Stimulated activated CD4-positive, alpha-beta T cell treated with anti-CD3 and anti-CD28 coated beads, TNF-alpha, amount 100 ng/mL, for 4 hours (primary cell): ENCODE results near the gene SIT1.

Experiments used
- DNase-seq, 3 experiments: peaks; one replicate each; pipeline ENCODE4 v3.0.0-alpha.2; 2020; ENCODE audit warnings: low read depth in 3 of 3

The SIT1 gene

DNA sequence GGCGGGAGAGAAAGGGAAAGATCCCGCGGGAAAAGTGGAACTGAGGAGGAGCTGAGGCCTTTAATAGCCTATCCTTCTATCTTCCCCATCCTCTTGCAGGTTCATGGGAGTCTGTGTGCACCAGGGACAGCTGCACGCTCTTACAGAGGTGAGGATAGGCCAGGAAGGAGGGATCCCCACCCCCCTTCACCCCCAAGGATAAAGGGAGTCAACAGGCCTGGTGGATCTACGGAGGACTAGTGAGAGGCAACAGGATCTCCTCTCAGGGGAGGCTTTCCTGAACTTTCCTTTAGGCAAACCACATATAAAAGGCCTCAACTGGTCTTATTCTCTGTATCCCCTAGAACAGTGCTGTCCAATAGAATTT, 44.6 kb downstream of the SIT1 start:
- DNase-seq: no peak

DNA sequence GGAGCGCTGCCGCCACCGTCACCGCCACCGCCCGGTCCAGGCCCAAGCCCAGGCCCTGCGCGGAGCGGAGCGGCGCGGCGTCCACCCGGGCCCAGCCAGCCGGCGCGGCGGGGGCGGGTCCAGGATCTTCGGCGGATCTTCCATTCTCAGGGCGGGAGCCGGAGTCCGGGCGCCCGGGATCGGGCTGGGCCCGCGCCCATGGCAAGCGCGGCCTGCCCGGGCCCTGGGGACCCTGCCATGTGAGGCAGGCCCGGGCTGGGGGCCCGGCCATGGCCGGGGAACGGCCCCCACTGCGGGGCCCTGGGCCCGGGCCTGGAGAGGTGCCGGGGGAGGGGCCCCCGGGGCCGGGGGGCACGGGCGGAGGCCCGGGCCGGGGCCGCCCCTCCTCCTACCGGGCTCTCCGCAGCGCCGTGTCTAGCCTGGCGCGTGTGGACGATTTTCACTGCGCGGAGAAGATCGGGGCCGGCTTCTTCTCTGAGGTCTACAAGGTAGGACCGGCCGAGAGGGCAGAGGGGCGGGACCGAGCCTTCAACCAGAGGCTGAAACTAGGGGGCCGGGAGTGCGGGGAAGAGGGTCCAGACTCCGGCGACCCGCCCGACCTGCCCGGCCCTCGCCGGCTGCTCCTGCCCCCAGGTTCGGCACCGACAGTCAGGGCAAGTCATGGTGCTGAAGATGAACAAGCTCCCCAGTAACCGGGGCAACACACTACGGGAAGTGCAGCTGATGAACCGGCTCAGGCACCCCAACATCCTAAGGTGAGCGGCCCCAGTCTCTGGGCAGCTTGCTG, 45.2 kb downstream of the SIT1 start:
- DNase-seq: no peak

DNA sequence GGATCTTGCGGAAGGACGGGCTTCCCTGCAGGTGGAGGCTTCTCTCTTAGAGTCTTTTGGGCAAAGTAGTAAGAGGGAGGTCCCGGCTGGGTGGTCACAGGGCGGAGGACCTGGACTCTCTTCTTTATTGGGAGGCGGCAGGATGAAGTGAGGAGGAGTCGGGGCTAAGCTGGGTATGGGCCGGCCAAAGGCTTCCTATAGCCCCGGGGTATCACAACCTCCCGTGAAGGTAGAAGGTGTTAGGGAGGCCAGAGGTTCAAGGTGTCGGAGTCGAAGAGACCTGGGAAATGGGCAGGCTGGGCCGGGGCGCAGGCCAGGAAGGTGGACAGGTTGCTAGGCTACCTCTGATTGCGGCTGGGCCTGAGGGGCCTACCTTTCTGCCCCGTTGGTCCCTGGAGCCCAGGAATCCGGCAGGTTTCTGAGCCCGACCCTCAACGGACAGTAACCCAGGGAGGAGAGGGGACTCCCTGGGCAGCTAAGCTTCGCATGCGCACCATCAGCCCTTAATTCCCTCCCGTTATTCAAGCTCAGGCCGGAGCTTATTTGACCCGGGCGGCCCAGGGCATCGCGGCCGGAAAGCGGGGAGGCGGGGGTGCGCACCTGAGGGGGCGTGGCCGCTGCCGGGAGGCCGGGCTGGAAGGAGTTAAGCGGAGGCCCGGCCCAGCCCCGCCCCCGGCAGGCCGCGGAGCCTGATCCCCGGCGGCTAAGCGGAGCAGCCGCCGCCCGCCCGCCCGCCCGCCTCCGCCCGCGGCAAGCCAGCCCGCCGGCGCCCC, 46.0 kb downstream of the SIT1 start, which contains the start of gene TESK1:
TESK1 (plus strand) TSS at position 685 of the 773 bp plus-strand sequence. CDS start 358 bp downstream, outside the sequence.
- peak; percentile 65 to 82 (median 73) for DNase-seq

DNA sequence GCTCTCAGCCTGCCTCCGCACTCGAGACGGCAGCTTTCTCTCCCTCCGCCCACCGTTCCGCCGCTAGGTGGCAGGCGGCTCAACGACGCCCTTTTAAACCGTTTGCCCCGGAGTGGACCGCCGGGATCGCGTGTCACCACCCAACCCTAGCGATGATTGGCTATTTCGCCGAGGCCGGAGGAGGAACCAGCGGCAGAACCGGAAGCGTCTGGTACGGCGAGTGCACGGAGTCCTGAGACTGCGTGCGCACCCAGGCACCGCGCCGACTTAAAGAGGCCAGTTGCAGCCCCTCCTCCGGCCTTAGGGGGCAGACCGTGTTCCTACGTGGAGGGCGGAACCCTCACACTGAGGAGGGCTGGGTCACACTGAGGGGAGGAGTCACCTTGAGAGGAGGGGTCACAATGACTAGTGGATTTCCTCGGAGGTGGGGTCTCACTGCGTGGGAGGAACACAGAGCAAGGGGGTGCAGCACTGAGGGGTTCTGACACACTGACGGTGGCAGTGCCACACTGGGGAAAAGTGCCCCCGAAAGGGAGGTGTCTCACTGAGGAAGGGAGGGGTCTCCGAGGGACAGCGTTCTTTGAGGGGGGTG, 46.6 kb downstream of the SIT1 start:
- peak; percentile 94 to 99 (median 97) for DNase-seq

DNA sequence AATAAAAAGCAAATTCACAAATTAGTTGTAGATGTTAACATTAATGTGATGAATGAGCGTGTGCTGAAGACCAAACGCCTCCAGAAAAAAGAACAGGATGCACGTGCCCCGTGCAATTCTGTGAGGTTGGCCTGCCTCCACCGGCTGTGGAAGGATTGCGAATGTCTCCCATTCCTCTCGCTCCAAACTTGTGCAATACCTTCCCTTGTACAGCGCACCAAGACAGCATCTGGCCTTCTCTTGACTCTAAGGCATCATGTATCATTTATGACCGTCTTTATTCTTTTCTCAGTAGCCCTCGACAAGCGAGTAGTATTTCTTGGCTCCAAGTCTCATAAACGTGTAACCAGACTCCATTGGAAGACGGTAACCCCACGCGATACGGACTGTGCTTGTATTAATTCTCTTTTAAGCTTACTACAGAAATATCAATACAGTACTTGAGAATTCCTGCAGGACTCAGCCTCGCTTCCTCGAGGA, 47.2 kb downstream of the SIT1 start:
- no peak for DNase-seq

DNA sequence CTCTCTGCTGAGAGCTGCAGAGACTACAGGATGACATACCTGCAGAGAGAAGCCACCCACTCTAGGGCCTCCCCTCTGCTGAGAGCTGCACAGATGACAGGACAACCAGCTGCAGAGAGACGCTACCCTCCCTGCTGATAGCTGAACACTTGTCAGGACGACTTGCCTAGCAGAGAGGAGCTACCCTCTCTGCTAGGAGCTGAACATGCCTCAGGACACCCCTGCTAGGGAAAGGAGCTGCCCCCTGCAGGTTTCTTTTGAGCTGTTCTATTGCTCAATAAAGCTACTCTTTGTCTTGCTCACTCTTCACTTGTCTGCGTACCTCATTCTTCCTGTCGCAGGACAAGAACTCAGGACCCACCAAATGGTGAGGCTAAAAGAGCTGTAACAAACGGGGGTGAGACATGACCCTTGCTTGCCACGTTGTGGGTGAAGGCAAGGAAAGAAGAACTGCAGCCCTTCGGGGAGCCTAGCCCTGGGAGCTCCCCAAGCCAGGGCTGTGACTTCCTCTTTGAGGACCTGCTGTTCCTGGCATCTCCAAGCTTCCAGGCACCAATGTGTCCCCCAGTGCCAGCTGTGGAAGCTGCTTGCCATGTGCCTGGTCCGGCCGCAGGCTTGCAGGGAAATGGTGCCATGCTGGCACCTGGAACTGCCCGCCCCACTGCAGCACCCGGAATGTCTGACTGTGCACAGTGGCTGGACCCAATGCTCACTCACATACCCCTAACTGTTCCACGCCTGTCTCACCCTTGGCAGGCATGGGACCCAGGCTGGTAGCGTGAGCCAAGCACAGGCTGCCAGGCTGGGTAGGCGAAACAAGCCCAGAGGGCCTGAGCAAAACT, 50.7 kb downstream of the SIT1 start:
- DNase-seq: no peak
